ENCODE data around the gene CCNK.

CCNK gene

DNA sequence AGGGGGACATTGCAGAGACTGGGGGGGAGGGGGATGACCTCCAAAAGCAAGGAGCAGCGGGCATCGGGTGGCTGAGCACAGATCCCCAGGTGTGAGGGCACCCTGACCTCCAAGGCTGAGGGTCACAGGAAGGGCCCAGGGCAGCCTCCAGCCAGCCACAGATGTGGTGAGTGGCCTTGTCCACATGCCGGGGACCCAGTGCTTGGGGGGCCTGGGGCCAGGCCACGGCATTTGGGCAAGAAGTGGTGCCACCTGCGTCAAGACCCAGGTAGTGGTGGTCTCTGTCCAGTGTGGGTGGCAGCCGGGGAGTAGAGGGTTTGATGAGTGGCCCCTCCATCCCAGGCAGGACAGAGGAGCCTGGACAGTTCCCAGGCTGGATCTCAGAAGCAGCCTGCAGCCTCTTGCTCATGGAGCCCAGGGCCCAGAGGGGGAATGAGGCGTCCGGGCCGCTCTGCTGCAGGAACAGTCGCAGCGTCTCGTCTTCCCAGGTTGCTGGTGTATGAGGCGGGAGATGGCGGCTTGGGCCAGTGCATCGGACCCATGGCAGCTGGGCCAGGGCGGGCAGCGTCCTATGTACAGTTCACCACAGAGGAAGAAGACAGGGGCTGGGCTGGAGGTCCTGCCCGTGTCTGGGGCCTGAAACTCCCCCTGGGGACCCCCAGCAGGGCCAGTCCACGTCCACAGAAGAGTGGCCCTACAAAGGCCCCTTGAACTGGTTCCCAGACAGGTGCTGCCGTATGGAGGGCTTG, 33.5 kb downstream of the CCNK start:
- TF ChIP-seq, protein P1, sequence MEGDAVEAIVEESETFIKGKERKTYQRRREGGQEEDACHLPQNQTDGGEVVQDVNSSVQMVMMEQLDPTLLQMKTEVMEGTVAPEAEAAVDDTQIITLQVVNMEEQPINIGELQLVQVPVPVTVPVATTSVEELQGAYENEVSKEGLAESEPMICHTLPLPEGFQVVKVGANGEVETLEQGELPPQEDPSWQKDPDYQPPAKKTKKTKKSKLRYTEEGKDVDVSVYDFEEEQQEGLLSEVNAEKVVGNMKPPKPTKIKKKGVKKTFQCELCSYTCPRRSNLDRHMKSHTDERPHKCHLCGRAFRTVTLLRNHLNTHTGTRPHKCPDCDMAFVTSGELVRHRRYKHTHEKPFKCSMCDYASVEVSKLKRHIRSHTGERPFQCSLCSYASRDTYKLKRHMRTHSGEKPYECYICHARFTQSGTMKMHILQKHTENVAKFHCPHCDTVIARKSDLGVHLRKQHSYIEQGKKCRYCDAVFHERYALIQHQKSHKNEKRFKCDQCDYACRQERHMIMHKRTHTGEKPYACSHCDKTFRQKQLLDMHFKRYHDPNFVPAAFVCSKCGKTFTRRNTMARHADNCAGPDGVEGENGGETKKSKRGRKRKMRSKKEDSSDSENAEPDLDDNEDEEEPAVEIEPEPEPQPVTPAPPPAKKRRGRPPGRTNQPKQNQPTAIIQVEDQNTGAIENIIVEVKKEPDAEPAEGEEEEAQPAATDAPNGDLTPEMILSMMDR (IDR thresholded peaks at IDR 0.05): no peak
- Histone ChIP-seq H3K36me3 (peaks cover 0 to 58% (median 30%) of the 10 kb centered on the region in 3 donors), H3K27me3 (no peaks in the 10 kb centered on the region), H3K27ac (no peak overlapping the region), H3K4me3 (no peak overlapping the region), H3K9me3 (no peaks in the 10 kb centered on the region), H3K4me1 (peaks cover 0 to 18% (median 0%) of the 10 kb centered on the region in 4 donors)
- intact Hi-C loops (cut with DNase I; ENCODE audit: low total_unique reads): no loop called here
- DNase-seq: peak in 1 of 2 donors; percentile 63

DNA sequence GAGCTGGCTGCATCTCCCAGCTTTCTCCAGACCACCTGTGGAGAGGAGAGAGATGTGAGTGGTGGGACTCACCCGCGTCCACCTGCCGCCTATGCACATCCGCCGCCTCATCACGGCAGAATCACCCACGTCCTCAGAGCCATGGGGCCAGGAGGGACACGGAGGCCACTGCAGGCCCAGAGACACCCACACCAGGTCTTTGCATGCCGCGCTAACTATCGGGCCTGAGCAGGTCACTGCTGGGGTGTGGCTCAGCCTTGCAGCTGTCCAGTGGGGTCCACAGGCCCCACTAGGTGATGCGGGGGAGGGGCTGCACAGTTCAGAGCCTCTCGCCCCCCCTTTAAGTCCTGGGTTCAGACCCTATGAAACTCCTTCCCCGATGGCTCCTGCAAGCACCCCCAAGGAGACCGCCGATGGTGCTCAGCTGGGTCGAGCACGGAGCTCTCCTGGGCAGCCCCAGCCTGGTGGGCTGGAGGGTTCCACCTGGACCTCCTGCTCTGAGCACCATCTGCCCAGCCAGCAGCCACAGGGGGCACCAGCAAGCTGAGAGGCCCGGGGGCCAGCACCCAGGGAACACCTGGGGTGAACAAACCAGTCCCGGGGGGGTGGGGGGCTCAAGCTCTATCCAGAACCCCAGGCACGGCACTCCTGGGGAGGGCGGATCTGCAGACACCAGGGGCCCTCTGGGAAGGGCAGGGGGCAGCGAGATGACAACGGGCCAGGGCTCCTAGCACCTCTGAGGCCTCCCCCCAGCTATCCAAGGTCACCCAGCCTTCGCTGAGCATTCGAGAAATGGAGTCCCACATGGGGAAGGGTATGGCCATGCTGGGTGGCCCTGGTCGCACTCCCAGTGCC, 34.3 kb downstream of the CCNK start:
- H3K9me3 ChIP-seq: no peaks in the 10 kb centered on the region
- no peaks in the 10 kb centered on the region for H3K27me3 ChIP-seq
- intact Hi-C loops (cut with DNase I; ENCODE audit: low total_unique reads): no loop called here
- H3K4me3 ChIP-seq: no peak overlapping the region
- TF ChIP-seq, protein P1 (IDR thresholded peaks at IDR 0.05): no peak
- peak; percentile 16 to 55 for DNase-seq
- peaks cover 0 to 49% (median 24%) of the 10 kb centered on the region in 3 donors for H3K36me3 ChIP-seq
- H3K27ac ChIP-seq: no peak overlapping the region
- peaks cover 0 to 18% (median 0%) of the 10 kb centered on the region in 4 donors for H3K4me1 ChIP-seq

DNA sequence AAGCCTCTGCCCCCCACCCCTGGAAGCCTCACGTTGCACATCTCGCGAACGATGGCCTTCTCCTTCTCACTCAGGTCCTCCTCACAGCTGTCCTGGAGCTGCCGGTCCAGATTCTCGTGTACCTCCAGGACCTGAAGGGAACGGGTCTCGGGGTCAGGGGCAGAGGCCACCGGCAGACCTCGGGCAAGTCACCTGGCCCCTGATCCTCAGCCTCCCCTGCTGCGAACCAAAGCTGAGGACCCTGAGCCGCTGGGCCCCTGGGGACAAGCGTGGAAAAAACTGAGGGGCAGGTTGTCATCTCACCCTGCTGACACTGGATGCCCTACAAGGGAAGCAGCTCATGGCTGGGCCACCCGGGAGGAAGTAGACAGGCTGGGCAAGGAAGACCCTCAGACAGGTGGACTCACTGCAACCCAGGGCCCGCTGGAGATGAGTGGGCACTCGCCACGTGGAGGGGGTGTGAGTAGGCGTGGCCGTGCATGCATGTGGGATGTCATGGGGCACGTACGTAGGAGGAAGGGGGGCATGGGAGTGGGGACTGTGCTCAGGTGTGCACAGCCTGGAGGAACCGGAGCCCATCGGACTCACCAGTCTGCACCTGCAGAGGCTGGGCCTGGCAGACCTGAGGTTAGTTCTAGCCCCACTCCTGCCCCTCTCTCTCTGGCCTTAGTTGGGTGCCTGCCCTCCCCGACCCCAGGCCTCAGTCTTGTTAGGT, 35.1 kb downstream of the CCNK start:
- intact Hi-C loops (cut with DNase I; ENCODE audit: low total_unique reads): no loop called here
- no peak overlapping the region for H3K27ac ChIP-seq

DNA sequence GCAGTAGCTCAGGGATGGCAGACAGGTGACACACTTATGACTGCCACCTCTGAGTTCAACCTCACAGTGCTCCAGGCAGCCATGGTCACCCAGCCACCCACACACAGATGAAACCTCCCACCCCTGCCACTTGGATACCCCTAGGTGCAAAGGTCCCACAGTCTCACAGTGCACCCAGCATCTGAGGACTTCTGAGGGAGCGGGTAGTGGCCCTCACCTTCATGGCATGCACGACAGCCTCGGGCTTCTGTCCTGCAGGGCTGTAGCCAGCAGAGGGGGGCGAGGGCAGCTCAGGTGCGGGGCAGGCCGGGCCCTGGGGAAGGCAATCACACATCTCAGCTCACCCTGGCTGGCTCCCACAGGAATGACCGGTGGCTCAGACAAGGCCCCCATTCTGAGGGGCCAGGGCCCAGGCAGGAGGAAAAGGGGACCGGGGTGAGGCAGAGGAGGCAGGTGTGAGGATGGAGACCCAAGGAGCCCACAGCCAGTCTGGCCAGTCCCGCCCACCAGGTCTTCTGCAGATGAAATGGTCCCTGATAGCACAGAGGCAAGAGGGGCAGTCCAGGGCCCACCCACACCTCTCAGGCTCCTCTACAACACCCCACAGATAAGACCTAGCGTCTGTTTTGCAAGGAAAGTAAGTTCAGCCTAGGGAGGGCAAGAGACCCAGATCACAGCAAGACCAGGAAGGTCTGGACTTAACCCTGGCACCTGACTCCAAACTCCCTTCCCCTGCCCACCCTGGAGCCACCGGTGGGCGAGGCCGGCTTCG, 35.8 kb downstream of the CCNK start:
- Histone ChIP-seq H3K27ac (no peak overlapping the region), H3K4me1 (peaks cover 0 to 12% (median 0%) of the 10 kb centered on the region in 4 donors), H3K9me3 (no peaks in the 10 kb centered on the region), H3K4me3 (no peak overlapping the region), H3K36me3 (peaks cover 0 to 38% (median 13%) of the 10 kb centered on the region in 3 donors), H3K27me3 (no peaks in the 10 kb centered on the region)
- intact Hi-C loops (cut with DNase I; ENCODE audit: low total_unique reads): no loop called here
- TF ChIP-seq, protein P1 (IDR thresholded peaks at IDR 0.05): no peak
- peak; percentile 16 to 59 for DNase-seq

More for the DNA sequence above, 35.1 kb downstream of the CCNK start:
- Histone ChIP-seq H3K4me1 (peaks cover 0 to 18% (median 0%) of the 10 kb centered on the region in 4 donors), H3K36me3 (peaks cover 0 to 45% (median 19%) of the 10 kb centered on the region in 3 donors), H3K9me3 (no peaks in the 10 kb centered on the region), H3K4me3 (no peak overlapping the region), H3K27me3 (no peaks in the 10 kb centered on the region)
- peak; percentile 17 to 63 for DNase-seq
- TF ChIP-seq, protein P1 (IDR thresholded peaks at IDR 0.05): no peak

Measured in tibial artery (tissue), 4 donors.